Immature natural killer cell (primary cell): ENCODE measurements around the gene NAP1L2. TPM values are rescaled to one million over a fixed set of nuclear protein-coding genes. Genes with fewer than 3 reads are reported as not detected.
A peak's percentile ranks its signal among the peaks of the same experiment; 100 is the strongest.
"Not testable (repeated sequence)": the region's sequence is repeated elsewhere in the genome, so short reads cannot be mapped to it uniquely, and the experiment has no call there.

ENCODE experiments used
- DNase-seq, 3 donors: peaks; one replicate each; pipeline ENCODE4 v3.0.0; 2022; ENCODE audit warnings: mixed read lengths in 1 of 3
- H3K27ac Mint-ChIP-seq, 6 donors: one replicate each; pipeline ENCODE4 v1.8.0; 2020; ENCODE audit warnings: mixed read lengths in 6 of 6, mild to moderate bottlenecking in 5 of 6, inconsistent platforms in 4 of 6, moderate library complexity in 3 of 6
- H3K27me3 Mint-ChIP-seq, 3 donors: one replicate each; pipeline ENCODE4 v1.8.0; 2020 to 2021; ENCODE audit warnings: low read depth in 3 of 3, mild to moderate bottlenecking in 3 of 3, mixed read lengths in 3 of 3, moderate library complexity in 3 of 3, inconsistent platforms in 1 of 3
- H3K36me3 Mint-ChIP-seq, 3 donors: one replicate each; pipeline ENCODE4 v1.8.0; 2020; ENCODE audit warnings: mixed read lengths in 3 of 3, inconsistent platforms in 2 of 3, mild to moderate bottlenecking in 2 of 3
- H3K4me1 Mint-ChIP-seq, 2 donors: one replicate each; pipeline ENCODE4 v1.8.0; 2020; ENCODE audit warnings: inconsistent platforms in 2 of 2, mild to moderate bottlenecking in 2 of 2, mixed read lengths in 2 of 2, moderate library complexity in 1 of 2
- H3K4me3 Mint-ChIP-seq, 5 donors: one replicate each; pipeline ENCODE4 v1.8.0; 2020; ENCODE audit warnings: mild to moderate bottlenecking in 5 of 5, mixed read lengths in 5 of 5, inconsistent platforms in 3 of 5, moderate library complexity in 3 of 5
- H3K9me3 Mint-ChIP-seq, 6 donors: one replicate each; pipeline ENCODE4 v1.8.0; 2020; ENCODE audit warnings: mild to moderate bottlenecking in 6 of 6, mixed read lengths in 6 of 6, inconsistent platforms in 4 of 6, moderate library complexity in 3 of 6
- polyA plus RNA-seq, 3 donors: library from polyadenylated mRNA; unstranded; fragments of 300-500 nt; fragmentation: Illumina TruSeq; gene quantifications; one replicate each; pipeline ENCODE4 v1.2.3, GENCODE V29; 2021

NAP1L2 gene, protein sequence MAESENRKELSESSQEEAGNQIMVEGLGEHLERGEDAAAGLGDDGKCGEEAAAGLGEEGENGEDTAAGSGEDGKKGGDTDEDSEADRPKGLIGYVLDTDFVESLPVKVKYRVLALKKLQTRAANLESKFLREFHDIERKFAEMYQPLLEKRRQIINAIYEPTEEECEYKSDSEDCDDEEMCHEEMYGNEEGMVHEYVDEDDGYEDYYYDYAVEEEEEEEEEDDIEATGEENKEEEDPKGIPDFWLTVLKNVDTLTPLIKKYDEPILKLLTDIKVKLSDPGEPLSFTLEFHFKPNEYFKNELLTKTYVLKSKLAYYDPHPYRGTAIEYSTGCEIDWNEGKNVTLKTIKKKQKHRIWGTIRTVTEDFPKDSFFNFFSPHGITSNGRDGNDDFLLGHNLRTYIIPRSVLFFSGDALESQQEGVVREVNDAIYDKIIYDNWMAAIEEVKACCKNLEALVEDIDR
- 1 to 10 TPM in 2 of 3 donors, under 1 TPM in 1; 0.80 to 2.5 (median 2.4) TPM for polyA plus RNA-seq

DNA sequence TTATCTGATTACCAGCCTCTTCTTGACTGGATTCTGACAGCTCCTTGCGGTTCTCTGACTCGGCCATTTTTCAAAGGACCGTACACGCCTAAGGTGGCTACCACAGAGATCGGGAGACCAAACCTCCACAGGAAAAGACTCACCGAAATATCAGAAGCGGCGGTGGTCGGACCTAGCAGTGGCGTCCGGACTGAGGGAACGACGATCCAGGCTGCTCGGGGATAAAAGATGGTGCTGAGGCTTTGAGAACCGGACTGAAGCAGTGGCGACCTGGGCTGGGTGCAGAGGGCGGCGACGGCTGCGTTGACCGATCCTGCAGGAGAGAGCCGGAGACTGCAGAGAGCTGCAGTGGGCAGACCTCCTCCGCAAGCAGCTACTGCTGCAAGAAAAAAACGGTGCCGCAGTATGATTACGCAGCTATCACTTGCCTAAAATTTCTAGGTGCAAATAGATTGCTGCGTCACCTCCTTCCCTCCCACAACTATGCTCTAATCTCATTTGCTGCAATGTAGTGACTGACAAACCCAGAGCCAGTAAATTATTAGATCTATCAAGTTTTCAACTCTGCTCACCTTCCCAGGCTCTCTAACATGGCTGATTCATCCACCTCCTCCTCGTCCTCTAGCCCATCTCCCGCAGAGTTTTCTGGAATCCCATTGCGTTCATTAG, at the start of gene NAP1L2:
Gene NAP1L2 (minus strand): TSS at position 426 of the 669 bp plus-strand sequence. CDS start 359 bp downstream, at position 67.
- H3K27ac Mint-ChIP-seq: peak within 1 kb of the TSS; percentile 63 to 92 (median 84)
- H3K4me1 Mint-ChIP-seq: peaks cover 20 to 27% of the 10 kb centered on the region in 2 donors
- DNase-seq: peak; percentile 47 to 54 (median 51)
- peaks cover 2 to 4% (median 4%) of the 10 kb centered on the region in 3 donors for H3K27me3 Mint-ChIP-seq
- H3K9me3 Mint-ChIP-seq: no peaks in the 10 kb centered on the region
- peak within 1 kb of the TSS; percentile 87 to 95 (median 89) for H3K4me3 Mint-ChIP-seq
- no peaks in the 10 kb centered on the region for H3K36me3 Mint-ChIP-seq

DNA sequence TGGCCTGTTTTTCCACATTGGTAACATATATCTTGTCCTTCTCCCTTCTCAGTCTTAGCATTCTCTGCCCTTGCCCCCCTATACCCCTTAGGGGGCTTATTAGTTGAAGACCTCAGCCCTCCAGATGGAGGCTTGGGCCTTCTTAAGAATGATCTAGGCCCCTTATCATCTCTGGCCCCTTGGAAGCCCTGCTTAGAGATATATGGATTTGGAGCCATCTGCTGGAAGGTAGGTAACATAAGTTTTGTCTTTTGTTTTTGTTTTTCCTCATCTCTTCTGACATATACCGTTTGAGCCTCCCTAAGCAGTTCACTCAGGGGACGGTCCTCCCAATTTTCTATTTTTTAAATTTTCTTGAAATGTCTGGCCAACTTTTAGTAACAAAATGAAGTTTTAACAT, 48.3 kb upstream of the NAP1L2 start:
- DNase-seq: no peak
- H3K27me3 Mint-ChIP-seq: peaks cover 0 to 12% (median 6%) of the 10 kb centered on the region in 3 donors
- no peaks in the 10 kb centered on the region for H3K9me3 Mint-ChIP-seq
- no peak overlapping the region for H3K4me3 Mint-ChIP-seq
- H3K4me1 Mint-ChIP-seq: no peaks in the 10 kb centered on the region
- no peak overlapping the region for H3K27ac Mint-ChIP-seq
- no peaks in the 10 kb centered on the region for H3K36me3 Mint-ChIP-seq

DNA sequence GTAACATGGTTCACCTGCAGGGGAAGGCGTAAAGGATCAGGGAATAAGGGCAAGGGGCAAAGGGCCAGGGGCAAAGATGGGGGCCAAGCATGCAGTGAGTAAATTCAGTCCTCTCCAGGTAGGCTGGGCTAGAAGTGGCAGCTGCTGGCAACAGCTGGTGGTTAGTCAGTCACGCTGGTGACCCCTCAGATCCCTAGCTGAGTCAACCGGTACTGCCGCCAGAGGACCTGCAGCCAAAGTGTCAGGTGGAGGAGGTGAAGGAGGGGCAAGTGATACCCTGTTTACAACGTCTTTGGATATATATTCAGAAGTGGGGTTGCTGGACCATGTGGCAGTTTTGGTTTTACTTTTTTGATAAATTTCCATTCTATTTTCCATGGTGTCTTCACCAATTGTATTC, 24.6 kb upstream of the NAP1L2 start:
- DNase-seq: no peak
- no peaks in the 10 kb centered on the region for H3K9me3 Mint-ChIP-seq
- H3K4me3 Mint-ChIP-seq: no peak overlapping the region
- no peak overlapping the region for H3K27ac Mint-ChIP-seq
- no peaks in the 10 kb centered on the region for H3K4me1 Mint-ChIP-seq
- peaks cover 4 to 16% (median 7%) of the 10 kb centered on the region in 3 donors for H3K27me3 Mint-ChIP-seq
- H3K36me3 Mint-ChIP-seq: no peaks in the 10 kb centered on the region

DNA sequence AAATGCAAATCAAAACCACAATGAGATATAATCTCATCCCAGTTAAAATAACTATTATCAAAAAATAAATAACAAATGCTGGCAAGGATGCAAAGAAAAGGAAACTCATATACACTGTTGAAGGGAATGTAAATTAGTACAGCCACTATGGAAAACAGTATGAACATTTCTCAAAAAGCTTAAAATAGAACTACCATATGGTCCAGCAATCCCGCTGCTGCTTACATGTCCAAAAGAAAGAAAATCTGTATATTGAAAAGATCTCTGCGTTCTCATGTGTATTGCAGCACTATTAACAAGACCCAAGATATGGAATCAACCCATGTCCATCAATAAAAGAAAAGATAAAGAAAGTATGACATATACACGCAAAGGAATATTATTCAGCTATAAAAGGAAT, 3.0 kb upstream of the NAP1L2 start:
- Mint-ChIP-seq H3K36me3 (no peaks in the 10 kb centered on the region), H3K9me3 (peaks cover 0 to 3% (median 0%) of the 10 kb centered on the region in 6 donors)

DNA sequence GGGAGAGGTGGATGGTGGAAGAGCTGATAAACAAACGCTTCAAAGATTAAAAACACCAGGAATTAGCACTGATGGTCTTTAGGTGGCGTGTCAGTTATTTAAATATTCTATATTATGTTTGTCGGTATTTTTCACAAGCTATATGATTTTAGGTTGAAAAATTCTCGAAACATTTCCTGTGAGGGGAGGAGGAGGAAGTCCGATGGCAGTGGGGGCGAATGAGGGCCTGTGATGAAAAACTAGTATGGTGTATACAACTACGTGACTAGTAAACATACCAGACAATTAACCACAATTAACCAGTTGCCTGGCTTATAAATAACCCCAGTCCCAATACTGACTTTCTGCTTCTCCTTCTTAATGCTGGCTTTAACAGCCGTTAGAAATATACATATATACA, 595 bp upstream of the NAP1L2 start:
- Mint-ChIP-seq H3K9me3 (no peaks in the 10 kb centered on the region), H3K27ac (peak overlapping the region; percentile 63 to 92 (median 84)), H3K4me3 (peak overlapping the region; percentile 87 to 95 (median 89)), H3K4me1 (peaks cover 20 to 27% of the 10 kb centered on the region in 2 donors), H3K27me3 (peaks cover 2 to 4% (median 4%) of the 10 kb centered on the region in 3 donors), H3K36me3 (no peaks in the 10 kb centered on the region)
- DNase-seq: peak in 2 of 3 donors; percentile 3 to 10

More for the DNA sequence above, 3.0 kb upstream of the NAP1L2 start:
- H3K27ac Mint-ChIP-seq: no peak overlapping the region
- H3K4me3 Mint-ChIP-seq: no peak overlapping the region
- no peak for DNase-seq
- H3K4me1 Mint-ChIP-seq: peaks cover 16 to 24% of the 10 kb centered on the region in 2 donors
- H3K27me3 Mint-ChIP-seq: peaks cover 2 to 10% (median 3%) of the 10 kb centered on the region in 3 donors

DNA sequence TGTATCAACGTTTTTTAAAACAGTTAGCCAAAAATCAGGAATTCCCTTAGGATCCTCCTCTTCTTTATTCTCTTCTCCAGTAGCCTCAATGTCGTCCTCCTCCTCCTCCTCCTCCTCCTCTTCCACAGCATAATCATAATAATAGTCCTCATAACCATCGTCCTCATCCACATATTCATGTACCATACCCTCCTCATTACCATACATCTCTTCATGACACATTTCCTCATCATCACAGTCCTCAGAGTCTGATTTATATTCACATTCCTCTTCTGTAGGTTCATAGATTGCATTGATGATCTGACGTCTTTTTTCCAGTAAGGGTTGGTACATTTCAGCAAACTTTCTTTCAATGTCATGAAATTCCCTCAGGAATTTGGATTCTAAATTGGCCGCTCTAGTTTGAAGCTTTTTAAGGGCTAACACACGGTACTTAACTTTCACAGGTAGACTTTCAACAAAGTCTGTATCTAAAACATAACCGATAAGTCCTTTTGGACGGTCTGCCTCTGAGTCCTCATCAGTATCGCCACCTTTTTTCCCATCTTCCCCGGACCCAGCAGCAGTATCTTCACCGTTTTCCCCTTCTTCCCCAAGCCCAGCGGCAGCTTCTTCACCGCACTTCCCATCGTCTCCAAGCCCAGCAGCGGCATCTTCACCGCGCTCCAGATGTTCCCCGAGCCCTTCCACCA, 771 bp downstream of the NAP1L2 start:
- DNase-seq: no peak
- Mint-ChIP-seq H3K9me3 (no peaks in the 10 kb centered on the region), H3K36me3 (no peaks in the 10 kb centered on the region), H3K4me1 (peaks cover 20 to 27% of the 10 kb centered on the region in 2 donors), H3K4me3 (peak overlapping the region; percentile 87 to 95 (median 89)), H3K27me3 (peaks cover 2 to 6% (median 4%) of the 10 kb centered on the region in 3 donors), H3K27ac (peak overlapping the region in 5 of 6 donors; percentile 77 to 92 (median 84))

DNA sequence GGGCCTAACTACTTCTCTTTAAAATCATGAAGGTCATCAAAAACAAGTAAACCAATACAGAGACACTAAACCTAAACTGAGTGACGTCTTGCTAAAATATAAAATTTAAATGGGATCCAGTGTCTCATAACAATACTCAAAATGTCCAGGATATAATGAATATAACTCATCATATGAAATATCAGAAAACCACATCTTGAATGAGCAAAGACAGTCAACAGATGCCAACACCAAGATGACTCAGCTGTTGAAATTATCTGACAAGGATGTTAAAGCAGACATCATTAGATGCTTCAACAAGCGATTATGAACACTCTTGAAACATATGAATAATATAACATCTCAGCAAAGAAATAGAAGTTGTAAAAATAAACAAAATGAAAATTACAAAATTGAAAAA, 8.3 kb downstream of the NAP1L2 start:
- no peak for DNase-seq
- H3K27ac Mint-ChIP-seq: no peak overlapping the region

DNA sequence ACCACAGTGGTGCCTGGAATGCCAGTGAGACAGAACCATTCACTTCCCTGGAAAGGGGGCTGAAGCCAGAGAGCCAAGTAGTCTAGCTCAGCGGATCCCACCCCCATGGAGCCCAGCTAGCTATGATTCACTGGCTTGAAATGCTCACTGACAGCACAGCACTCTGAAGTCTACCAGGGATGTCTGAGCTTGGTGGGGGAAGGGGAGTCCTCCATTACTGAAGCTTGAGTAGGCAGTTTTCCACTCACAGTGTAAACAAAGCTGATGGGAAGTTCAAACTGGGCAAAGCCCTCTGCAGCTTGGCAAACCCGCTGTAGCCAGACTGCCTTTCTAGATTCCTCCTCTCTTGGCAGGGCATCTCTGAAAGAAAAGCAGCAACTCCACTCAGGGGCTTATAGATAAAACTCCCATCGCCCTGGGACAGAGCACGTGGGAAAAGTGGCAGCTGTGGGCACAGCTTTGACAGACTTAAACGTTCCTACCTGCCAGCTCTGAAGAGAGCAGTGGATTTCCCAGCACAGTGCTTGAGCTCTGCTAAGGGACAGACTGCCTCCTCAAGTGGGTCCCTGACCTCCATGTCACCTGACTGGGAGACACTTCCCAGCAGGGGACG, 32.0 kb downstream of the NAP1L2 start:
- Mint-ChIP-seq H3K27me3 (peaks cover 0 to 10% (median 2%) of the 10 kb centered on the region in 3 donors), H3K4me3 (no peak overlapping the region), H3K27ac (no peak overlapping the region), H3K36me3 (no peaks in the 10 kb centered on the region), H3K9me3 (peaks cover 0 to 4% (median 0%) of the 10 kb centered on the region in 6 donors), H3K4me1 (no peaks in the 10 kb centered on the region)
- DNase-seq: no peak

More for the DNA sequence above, 8.3 kb downstream of the NAP1L2 start:
- H3K4me1 Mint-ChIP-seq: peaks cover 0 to 2% of the 10 kb centered on the region in 2 donors
- peaks cover 0 to 9% (median 3%) of the 10 kb centered on the region in 3 donors for H3K27me3 Mint-ChIP-seq
- H3K36me3 Mint-ChIP-seq: no peaks in the 10 kb centered on the region
- H3K9me3 Mint-ChIP-seq: no peaks in the 10 kb centered on the region
- H3K4me3 Mint-ChIP-seq: no peak overlapping the region

DNA sequence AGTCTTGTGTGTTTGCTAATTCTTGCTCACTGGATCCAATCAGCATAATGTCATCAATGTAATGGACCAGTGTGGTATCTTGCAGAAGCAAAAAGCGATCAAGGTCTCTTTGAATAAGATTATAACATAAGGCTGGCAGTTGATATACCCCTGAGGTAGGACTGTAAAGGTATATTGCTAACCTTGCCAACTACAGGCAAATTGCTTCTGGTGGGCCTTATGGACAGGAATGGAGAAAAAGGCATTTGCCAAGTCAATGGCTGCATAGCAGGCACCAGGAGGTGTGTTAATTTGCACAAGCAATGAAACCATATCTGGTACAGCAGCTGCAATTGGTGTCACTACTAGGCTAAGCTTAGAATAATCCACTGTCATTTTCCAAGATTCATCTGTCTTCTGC, 45.7 kb downstream of the NAP1L2 start:
- H3K4me3 Mint-ChIP-seq, H3K27me3 Mint-ChIP-seq, H3K4me1 Mint-ChIP-seq, H3K27ac Mint-ChIP-seq, H3K36me3 Mint-ChIP-seq, DNase-seq, H3K9me3 Mint-ChIP-seq: not testable (repeated sequence)

Other genes with a start within 250 kb of the NAP1L2 start
- not detected for gene PABPC1L2B, start 211.9 kb downstream of the NAP1L2 start, polyA plus RNA-seq
- not detected for gene PABPC1L2A, start 135.3 kb downstream of the NAP1L2 start, polyA plus RNA-seq
- gene CDX4, start 232.2 kb upstream of the NAP1L2 start, polyA plus RNA-seq: not detected